Measurements from ENCODE around the gene STRIP1.
"Not testable (repeated sequence)": the region's sequence is repeated elsewhere in the genome, so short reads cannot be mapped to it uniquely, and the experiment has no call there.

The STRIP1 gene

DNA sequence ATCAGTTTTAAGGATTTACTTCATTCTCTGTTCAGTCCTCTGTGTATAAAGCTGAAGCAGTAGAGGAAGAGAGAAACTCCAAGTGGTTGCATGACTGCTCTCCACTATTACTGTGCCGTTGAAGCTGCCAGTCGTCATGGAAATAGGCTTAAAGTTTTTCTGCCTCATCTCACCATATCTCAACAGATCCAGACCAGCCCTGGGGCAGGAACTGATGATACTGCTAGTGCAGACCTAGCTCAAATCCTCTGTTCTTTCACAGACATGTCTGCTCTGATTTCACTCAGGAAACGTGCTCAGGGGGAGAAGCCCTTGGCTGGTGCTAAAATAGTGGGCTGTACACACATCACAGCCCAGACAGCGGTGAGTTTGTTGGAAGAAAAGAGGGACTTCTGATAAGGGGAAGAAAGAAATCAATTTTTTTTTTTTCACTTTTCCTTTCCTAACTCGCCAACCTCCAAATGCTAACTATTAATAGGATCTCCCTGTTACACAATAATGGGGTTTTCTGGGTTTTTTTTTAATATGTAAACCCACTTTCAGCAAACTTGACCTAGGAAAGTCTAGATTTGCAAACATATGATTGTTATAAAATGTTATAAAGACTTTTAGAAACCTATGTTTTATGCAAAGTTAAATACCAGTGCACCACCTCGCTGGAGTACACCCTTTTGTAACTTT is 22.2 kb upstream of the STRIP1 start:
- TF ChIP-seq CTCF (conservative IDR thresholded peaks at IDR 0.05) (no peak), ZFX (IDR thresholded peaks at IDR 0.05) (no peak)
- H3K27ac ChIP-seq, result no peak overlapping the region

- TF ChIP-seq CTCF (conservative IDR thresholded peaks at IDR 0.05), result no peak
- no peak for TF ChIP-seq ZFX (IDR thresholded peaks at IDR 0.05)
- H3K27ac ChIP-seq, result no peak overlapping the region
These were observed 16.6 kb upstream of the STRIP1 start for GRCh38 chr1:110017792-110018191.

DNA sequence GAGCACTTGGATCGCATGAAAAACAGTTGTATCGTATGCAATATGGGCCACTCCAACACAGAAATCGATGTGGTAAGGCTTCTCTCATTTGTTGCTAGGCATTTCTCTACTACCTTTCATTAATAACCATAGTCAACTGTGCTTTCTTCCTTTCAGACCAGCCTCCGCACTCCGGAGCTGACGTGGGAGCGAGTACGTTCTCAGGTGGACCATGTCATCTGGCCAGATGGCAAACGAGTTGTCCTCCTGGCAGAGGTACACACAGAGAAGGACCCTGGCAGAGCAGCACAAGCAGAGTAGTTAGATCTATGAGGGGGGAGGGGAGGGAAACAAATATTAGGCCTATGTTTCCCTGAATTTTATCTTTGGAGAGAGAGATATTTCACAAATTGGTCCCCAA is 16.0 kb upstream of the STRIP1 start:
- H3K27ac ChIP-seq, result no peak overlapping the region
- no peak for TF ChIP-seq ZFX (IDR thresholded peaks at IDR 0.05)

DNA sequence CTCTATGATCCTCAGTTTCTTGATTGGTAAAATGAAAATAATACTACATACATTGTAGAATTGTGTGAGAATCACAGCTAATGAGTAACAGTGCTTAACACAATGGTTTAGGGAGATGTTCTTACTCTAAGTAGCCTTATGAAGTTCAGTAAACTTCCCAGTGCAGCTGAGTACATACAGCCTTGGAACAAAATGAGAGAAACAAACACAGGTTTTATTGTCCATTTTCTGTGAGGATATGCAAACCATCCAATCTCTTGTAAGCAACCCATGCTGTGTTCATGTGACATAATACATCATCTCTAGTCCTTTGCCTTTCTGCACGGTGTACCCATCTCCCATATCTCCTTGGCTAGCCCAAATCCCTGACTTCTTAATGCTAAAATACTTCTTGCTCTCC is 14.7 kb upstream of the STRIP1 start:
- H3K27ac ChIP-seq, result no peak overlapping the region
- TF ChIP-seq CTCF (conservative IDR thresholded peaks at IDR 0.05) (no peak), ZFX (IDR thresholded peaks at IDR 0.05) (no peak)

DNA sequence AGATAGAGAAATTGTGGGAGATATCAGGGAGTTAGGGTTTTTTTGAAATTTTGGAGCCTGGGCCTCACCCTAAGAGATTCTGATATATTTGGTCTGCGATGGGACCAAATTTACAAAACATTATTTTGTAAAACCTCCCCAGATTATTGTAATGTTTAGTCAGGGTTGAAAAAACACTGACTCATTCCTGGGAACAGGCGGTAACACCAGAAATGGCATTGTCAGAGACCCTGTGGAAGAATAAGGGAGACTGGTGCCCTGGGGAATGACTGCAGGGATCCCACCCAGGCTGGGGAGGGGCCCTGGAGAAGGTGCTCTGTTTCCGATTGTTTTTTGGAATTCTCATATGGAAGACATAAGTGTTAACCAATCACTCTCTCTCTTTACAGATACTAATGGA is 13.1 kb upstream of the STRIP1 start:
- H3K27ac ChIP-seq, result no peak overlapping the region
- TF ChIP-seq ZFX (IDR thresholded peaks at IDR 0.05), result no peak
- no peak for TF ChIP-seq CTCF (conservative IDR thresholded peaks at IDR 0.05)

DNA sequence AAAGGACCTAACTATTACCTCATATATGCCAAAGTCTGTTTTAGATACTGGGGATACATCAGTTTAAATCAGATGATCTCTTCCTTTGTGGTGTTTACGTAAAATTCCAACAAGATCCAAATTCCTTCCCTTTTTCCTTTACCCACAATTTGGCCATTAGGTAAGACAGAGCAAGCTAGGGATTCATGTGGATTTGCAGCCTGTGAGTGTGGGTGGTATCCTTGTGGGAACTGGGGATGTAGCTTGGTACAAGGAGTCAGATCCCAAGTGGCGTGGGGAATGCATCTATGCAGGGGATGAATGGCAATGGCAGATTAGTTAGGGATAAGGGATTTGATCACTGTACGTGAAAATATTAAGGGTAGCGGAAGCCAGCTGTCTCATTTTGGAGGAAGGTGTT is 9.8 kb upstream of the STRIP1 start:
- no peak overlapping the region for H3K27ac ChIP-seq
- no peak for TF ChIP-seq ZFX (IDR thresholded peaks at IDR 0.05)
- no peak for TF ChIP-seq CTCF (conservative IDR thresholded peaks at IDR 0.05)

DNA sequence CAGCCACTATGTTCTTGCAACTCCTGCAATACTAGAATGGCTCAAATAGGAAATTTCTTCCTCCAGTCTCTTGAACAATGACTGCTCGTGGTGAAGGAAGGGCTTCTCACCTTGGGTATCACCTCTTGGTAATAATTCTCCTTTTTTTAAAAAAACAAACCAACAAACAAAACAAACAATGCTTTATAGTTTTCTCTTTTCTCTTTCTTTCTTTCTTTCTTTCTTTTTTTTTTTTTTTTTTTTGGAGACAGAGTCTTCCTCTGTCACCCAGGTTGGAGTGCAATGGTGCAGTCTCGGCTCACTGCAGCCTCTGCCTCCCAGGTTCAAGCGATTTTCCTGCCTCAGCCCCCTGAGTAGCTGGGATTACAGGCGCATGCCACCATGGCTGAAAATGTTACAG is 3.7 kb upstream of the STRIP1 start:
- H3K27ac ChIP-seq, result not testable (repeated sequence)

DNA sequence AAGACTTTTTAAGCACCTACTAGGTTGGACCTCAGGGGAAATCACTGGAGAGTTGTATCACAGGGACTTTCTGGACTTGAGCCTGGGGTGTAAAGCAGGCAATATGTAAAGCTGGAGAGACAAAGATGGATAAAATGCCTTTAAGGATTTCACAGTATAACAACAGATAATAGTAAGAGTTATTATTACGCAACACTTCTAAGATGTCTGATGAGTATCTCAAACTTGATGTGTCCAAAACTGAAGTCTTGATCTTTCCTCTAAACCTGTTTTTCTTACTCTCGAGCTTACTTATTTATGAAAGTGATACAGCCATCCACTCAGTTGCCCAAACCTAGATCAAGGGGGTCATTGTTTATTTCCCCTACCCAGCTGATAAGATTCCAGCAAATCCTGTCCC is 2.1 kb upstream of the STRIP1 start:
- H3K27ac ChIP-seq, result no peak overlapping the region
- TF ChIP-seq CTCF (conservative IDR thresholded peaks at IDR 0.05) (no peak), ZFX (IDR thresholded peaks at IDR 0.05) (no peak)
